Activated CD8-positive, alpha-beta T cell treated with anti-CD3 and anti-CD28 coated beads for 36 hours (primary cell): ENCODE measurements around the gene MAPK4. TPM values are rescaled to one million over a fixed set of nuclear protein-coding genes. Genes with fewer than 3 reads are reported as not detected.

Experiments
- ATAC-seq: fragments of 200-7000 bp; cut with Tn5 transposase; one replicate; pipeline ENCODE4 v1.10.0; 2021; ENCODE audit warnings: mild to moderate bottlenecking, moderate library complexity
- CTCF ChIA-PET: fragments of 350-600 bp; sonication (Branson Sonifier 250); formaldehyde crosslinking; loops from one replicate; lab custom pipeline; 2021; ENCODE audit warnings: antibody characterized with exemption; lab: Charles Lee
- POLR2A ChIA-PET: fragments of 350-600 bp; sonication (Branson Sonifier 250); formaldehyde crosslinking; loops from one replicate; lab custom pipeline; 2021; ENCODE audit warnings: antibody characterized with exemption; lab: Charles Lee
- DNase-seq: peaks from one replicate; pipeline ENCODE4 v3.0.0-alpha.2; 2020
- H3K27ac Mint-ChIP-seq: one replicate; pipeline ENCODE4 v1.8.0; 2021; ENCODE audit warnings: mild to moderate bottlenecking, mixed read lengths
- H3K27me3 Mint-ChIP-seq: one replicate; pipeline ENCODE4 v1.8.0; 2021; ENCODE audit warnings: mixed read lengths
- H3K36me3 Mint-ChIP-seq: one replicate; pipeline ENCODE4 v1.8.0; 2021; ENCODE audit warnings: low read depth, mixed read lengths
- H3K4me1 Mint-ChIP-seq: one replicate; pipeline ENCODE4 v1.8.0; 2021; ENCODE audit warnings: low read depth, mixed read lengths
- H3K4me3 Mint-ChIP-seq: one replicate; pipeline ENCODE4 v1.8.0; 2021; ENCODE audit warnings: mild to moderate bottlenecking, moderate library complexity, mixed read lengths
- H3K9me3 Mint-ChIP-seq: one replicate; pipeline ENCODE4 v1.8.0; 2021; ENCODE audit warnings: mixed read lengths
- CTCF ChIP-seq: fragments of 200-600 bp; IDR thresholded peaks from one replicate; pipeline ENCODE4 v1.8.0; 2022; ENCODE audit warnings: antibody characterized with exemption, mild to moderate bottlenecking
- intact Hi-C: fragments of 100-400 bp; cut with micrococcal nuclease; formaldehyde crosslinking; loops from one replicate; pipeline ENCODE4 v1.10.0; 2022
- total RNA-seq, 2 experiments: library from RNA; stranded (reverse); gene quantifications; one replicate each; pipeline ENCODE4 v1.2.3, GENCODE V29; 2021

MAPK4 gene
- total RNA-seq, 2 experiments from 2014 or later, result not detected

- peaks cover 7% of the 10 kb centered on the region for H3K9me3 Mint-ChIP-seq
- DNase-seq, result no peak
- H3K27ac Mint-ChIP-seq, result no peak overlapping the region
- CTCF ChIA-PET, result interaction anchor here (0.9 to 1.8 kb wide), 3 partner anchors 10 to 748 kb away, joined by 3 to 4 read pairs (median 3); no protein-coding TSS in a partner anchor
- no peaks in the 10 kb centered on the region for H3K4me1 Mint-ChIP-seq
- H3K36me3 Mint-ChIP-seq, result no peaks in the 10 kb centered on the region
- no peak for TF ChIP-seq CTCF
- no peak for ATAC-seq
- no peak overlapping the region for H3K4me3 Mint-ChIP-seq
- POLR2A ChIA-PET, result no interaction called here
- H3K27me3 Mint-ChIP-seq, result peaks cover 2% of the 10 kb centered on the region
- intact Hi-C loops, result no loop called here
Observed at GRCh38 chr18:50662775-50663383, 103.0 kb downstream of the MAPK4 start.

GRCh38 chr18:50663626-50664441 is 103.9 kb downstream of the MAPK4 start:
- intact Hi-C loops, result no loop called here
- Mint-ChIP-seq H3K36me3 (no peaks in the 10 kb centered on the region), H3K4me1 (no peaks in the 10 kb centered on the region), H3K27ac (no peak overlapping the region), H3K27me3 (peaks cover 2% of the 10 kb centered on the region), H3K4me3 (no peak overlapping the region), H3K9me3 (peaks cover 7% of the 10 kb centered on the region)
- ChIA-PET POLR2A (no interaction called here), CTCF (interaction anchor here (1.2 to 1.8 kb wide), 2 partner anchors 9 to 176 kb away, joined by 3 to 4 read pairs; no protein-coding TSS in a partner anchor)
- no peak for TF ChIP-seq CTCF
- no peak for ATAC-seq
- no peak for DNase-seq

DNA sequence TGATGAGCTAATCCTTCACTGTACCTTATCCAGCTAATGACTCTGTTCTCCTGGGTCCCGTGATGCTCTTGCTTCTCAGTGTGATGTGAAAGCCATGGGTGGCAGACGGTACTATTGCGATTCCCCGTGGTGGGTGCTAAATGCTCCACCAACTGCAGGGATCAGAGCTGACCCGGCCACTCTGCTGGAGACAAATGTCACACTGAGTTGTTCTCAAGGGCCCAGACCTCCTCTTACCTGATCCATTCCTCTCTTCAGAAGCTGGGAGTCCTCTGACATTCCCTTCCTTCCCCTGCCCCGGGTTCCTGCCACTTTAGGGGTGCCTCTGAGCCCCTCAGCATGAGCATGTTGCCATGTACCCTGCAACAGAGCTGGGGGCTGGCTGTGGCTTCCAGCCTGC is 105.1 kb downstream of the MAPK4 start:
- peaks cover 2% of the 10 kb centered on the region for H3K27me3 Mint-ChIP-seq
- H3K4me1 Mint-ChIP-seq, result no peaks in the 10 kb centered on the region
- intact Hi-C loops, result no loop called here
- no peak for DNase-seq
- TF ChIP-seq CTCF, result no peak
- H3K4me3 Mint-ChIP-seq, result no peak overlapping the region
- no peaks in the 10 kb centered on the region for H3K36me3 Mint-ChIP-seq
- no peak for ATAC-seq
- H3K27ac Mint-ChIP-seq, result no peak overlapping the region
- POLR2A ChIA-PET, result no interaction called here
- H3K9me3 Mint-ChIP-seq, result peaks cover 7% of the 10 kb centered on the region
- CTCF ChIA-PET, result no interaction called here

GRCh38 chr18:50665519-50665918 is 105.6 kb downstream of the MAPK4 start:
- ATAC-seq (no peak), DNase-seq (no peak)
- intact Hi-C loops, result no loop called here

More at GRCh38 chr18:50665519-50665918, 105.6 kb downstream of the MAPK4 start:
- H3K27ac Mint-ChIP-seq, result no peak overlapping the region
- no peaks in the 10 kb centered on the region for H3K4me1 Mint-ChIP-seq
- H3K36me3 Mint-ChIP-seq, result no peaks in the 10 kb centered on the region
- no peak overlapping the region for H3K4me3 Mint-ChIP-seq
- peaks cover 7% of the 10 kb centered on the region for H3K9me3 Mint-ChIP-seq
- ChIA-PET POLR2A (no interaction called here), CTCF (no interaction called here)
- no peak for TF ChIP-seq CTCF
- peaks cover 2% of the 10 kb centered on the region for H3K27me3 Mint-ChIP-seq
